ENCODE measurements around the gene BARX1. TPM values are rescaled to one million over a fixed set of nuclear protein-coding genes. Genes with fewer than 3 reads are reported as not detected.

Gene BARX1
- total and polyA plus RNA-seq, 12 donors: 0.32 TPM; not detected in 11

- no peaks in the 10 kb centered on the region for H3K36me3 ChIP-seq (replicated peaks in 1 of 2)
- WGBS, 4 donors: 83 to 100% (median 89%) methylated on average over 3 of the region's 3 CpGs
- intact Hi-C loops (cut with DNase I): no loop called here
- no peak overlapping the region for H3K4me3 ChIP-seq
- DNase-seq: no peak
- H3K4me1 ChIP-seq (replicated peaks in 1 of 2): no peaks in the 10 kb centered on the region
- H3K27ac ChIP-seq: no peak overlapping the region
- no peaks in the 10 kb centered on the region for H3K27me3 ChIP-seq
- H3K9me3 ChIP-seq (replicated peaks in 1 of 3): no peaks in the 10 kb centered on the region
- TF ChIP-seq CTCF (IDR thresholded peaks at IDR 0.05) (no peak), POLR2A (IDR thresholded peaks at IDR 0.05) (no peak)
Observed at GRCh38 chr9:93996367-93996766, 41.2 kb upstream of the BARX1 start.

- Histone ChIP-seq H3K9me3 (replicated peaks in 1 of 3) (no peaks in the 10 kb centered on the region), H3K36me3 (replicated peaks in 1 of 2) (no peaks in the 10 kb centered on the region), H3K27me3 (no peaks in the 10 kb centered on the region), H3K4me1 (replicated peaks in 1 of 2) (no peaks in the 10 kb centered on the region), H3K4me3 (no peak overlapping the region), H3K27ac (no peak overlapping the region)
- TF ChIP-seq CTCF (IDR thresholded peaks at IDR 0.05) (no peak), POLR2A (IDR thresholded peaks at IDR 0.05) (no peak)
- no peak for DNase-seq
- intact Hi-C loops (cut with DNase I): no loop called here
- 48 to 71% (median 66%) methylated on average over 1 of the region's 1 CpG for WGBS, 4 donors
Observed at GRCh38 chr9:93994545-93994944, 39.4 kb upstream of the BARX1 start.

GRCh38 chr9:93994132-93994531, 39.0 kb upstream of the BARX1 start:
- WGBS, 4 donors: 66 to 80% (median 68%) methylated on average over 3 of the region's 3 CpGs
- H3K4me1 ChIP-seq (replicated peaks in 1 of 2): no peaks in the 10 kb centered on the region

GRCh38 chr9:93992830-93993229, 37.7 kb upstream of the BARX1 start:
- Histone ChIP-seq H3K27me3 (no peaks in the 10 kb centered on the region), H3K4me1 (replicated peaks in 1 of 2) (no peaks in the 10 kb centered on the region), H3K9me3 (replicated peaks in 1 of 3) (no peaks in the 10 kb centered on the region), H3K27ac (no peak overlapping the region), H3K4me3 (no peak overlapping the region), H3K36me3 (replicated peaks in 1 of 2) (no peaks in the 10 kb centered on the region)
- WGBS, 4 donors: 79 to 86% (median 83%) methylated on average over 2 of the region's 2 CpGs
- no peak for DNase-seq
- intact Hi-C loops (cut with DNase I): no loop called here
- TF ChIP-seq CTCF (IDR thresholded peaks at IDR 0.05): no peak
- TF ChIP-seq POLR2A (IDR thresholded peaks at IDR 0.05): no peak

More at GRCh38 chr9:93994132-93994531, 39.0 kb upstream of the BARX1 start:
- TF ChIP-seq POLR2A (IDR thresholded peaks at IDR 0.05): no peak
- no peak for TF ChIP-seq CTCF (IDR thresholded peaks at IDR 0.05)
- no peaks in the 10 kb centered on the region for H3K9me3 ChIP-seq (replicated peaks in 1 of 3)
- no peaks in the 10 kb centered on the region for H3K36me3 ChIP-seq (replicated peaks in 1 of 2)
- no peaks in the 10 kb centered on the region for H3K27me3 ChIP-seq
- no peak overlapping the region for H3K4me3 ChIP-seq
- no peak for DNase-seq
- no peak overlapping the region for H3K27ac ChIP-seq
- intact Hi-C loops (cut with DNase I): no loop called here
